Common myeloid progenitor, CD34-positive (primary cell): ENCODE results near the gene TADA2A.
"Not testable (repeated sequence)": the region's sequence is repeated elsewhere in the genome, so short reads cannot be mapped to it uniquely, and the experiment has no call there.

Experiments
- CTCF ChIA-PET: fragments of 350-600 bp; sonication (Branson Sonifier 250); formaldehyde crosslinking; loops from one replicate; lab custom pipeline; 2021; ENCODE audit warnings: antibody characterized with exemption; lab: Charles Lee
- POLR2A ChIA-PET: fragments of 350-600 bp; sonication (Branson Sonifier 250); formaldehyde crosslinking; loops from one replicate; lab custom pipeline; 2021; ENCODE audit warnings: antibody characterized with exemption; lab: Charles Lee
- DNase-seq, 3 donors: peaks; one replicate each; pipeline versions ENCODE4 v3.0.0 to v3.0.0-alpha.2; 2013
- H3K27ac ChIP-seq, 2 experiments: 1 replicate in 1 of 2; 2 replicates in 1 of 2; pipeline ENCODE4 v1.7.0; 2013; ENCODE audit warnings: inconsistent platforms in 2 of 2, low read length in 2 of 2, mild to moderate bottlenecking in 2 of 2, low read depth in 1 of 2, moderate library complexity in 1 of 2; ENCODE audit not compliant: severe bottlenecking in 2 of 2, insufficient read depth in 1 of 2, poor library complexity in 1 of 2
- H3K27me3 ChIP-seq, 5 experiments: replicated peaks in 2 of 5; 1 replicate in 3 of 5; 2 replicates in 2 of 5; pipeline versions ENCODE4 v1.6.1 to v1.7.0; 2013; ENCODE audit warnings: low read length in 4 of 5, mild to moderate bottlenecking in 2 of 5, moderate library complexity in 2 of 5, inconsistent platforms in 1 of 5; ENCODE audit not compliant: insufficient read depth in 5 of 5, control insufficient read depth in 4 of 5
- H3K36me3 ChIP-seq, 4 experiments: 1 replicate in 2 of 4; 2 replicates in 2 of 4; pipeline versions ENCODE4 v1.6.1 to v1.7.0; 2013; ENCODE audit warnings: low read length in 3 of 4, control low read depth in 1 of 4, mild to moderate bottlenecking in 1 of 4; ENCODE audit not compliant: control insufficient read depth in 4 of 4, insufficient read depth in 4 of 4
- H3K4me1 ChIP-seq, 4 experiments: 1 replicate in 3 of 4; 2 replicates in 1 of 4; pipeline versions ENCODE4 v1.6.1 to v1.7.1; 2013; ENCODE audit warnings: low read length in 3 of 4, mild to moderate bottlenecking in 3 of 4, control low read depth in 1 of 4, inconsistent platforms in 1 of 4, moderate library complexity in 1 of 4; ENCODE audit not compliant: control insufficient read depth in 4 of 4, insufficient read depth in 4 of 4; ENCODE audit errors: control extremely low read depth in 1 of 4
- H3K4me3 ChIP-seq, 7 experiments: 1 replicate in 4 of 7; 2 replicates in 3 of 7; pipeline versions ENCODE4 v1.5.1 to v1.7.0; 2013; ENCODE audit warnings: mild to moderate bottlenecking in 7 of 7, low read length in 6 of 7, moderate library complexity in 6 of 7, inconsistent platforms in 2 of 7, low read depth in 2 of 7, control low read depth in 1 of 7; ENCODE audit not compliant: insufficient read depth in 4 of 7, control insufficient read depth in 1 of 7; ENCODE audit errors: extremely low read depth in 1 of 7
- H3K9me3 ChIP-seq, 5 experiments: 1 replicate in 4 of 5; 2 replicates in 1 of 5; pipeline versions ENCODE4 v1.6.1 to v1.7.1; 2013; ENCODE audit warnings: low read length in 4 of 5, mild to moderate bottlenecking in 2 of 5, inconsistent platforms in 1 of 5, low read depth in 1 of 5, moderate library complexity in 1 of 5; ENCODE audit not compliant: control insufficient read depth in 4 of 5, insufficient read depth in 2 of 5; ENCODE audit errors: control extremely low read depth in 1 of 5
- WGBS: methylation state at CpG from one replicate; pipeline ENCODE4 v1.1.5; 2013; ENCODE audit not compliant: insufficient coverage; 5-methylcytosine and 5-hydroxymethylcytosine counted together

TADA2A gene

DNA sequence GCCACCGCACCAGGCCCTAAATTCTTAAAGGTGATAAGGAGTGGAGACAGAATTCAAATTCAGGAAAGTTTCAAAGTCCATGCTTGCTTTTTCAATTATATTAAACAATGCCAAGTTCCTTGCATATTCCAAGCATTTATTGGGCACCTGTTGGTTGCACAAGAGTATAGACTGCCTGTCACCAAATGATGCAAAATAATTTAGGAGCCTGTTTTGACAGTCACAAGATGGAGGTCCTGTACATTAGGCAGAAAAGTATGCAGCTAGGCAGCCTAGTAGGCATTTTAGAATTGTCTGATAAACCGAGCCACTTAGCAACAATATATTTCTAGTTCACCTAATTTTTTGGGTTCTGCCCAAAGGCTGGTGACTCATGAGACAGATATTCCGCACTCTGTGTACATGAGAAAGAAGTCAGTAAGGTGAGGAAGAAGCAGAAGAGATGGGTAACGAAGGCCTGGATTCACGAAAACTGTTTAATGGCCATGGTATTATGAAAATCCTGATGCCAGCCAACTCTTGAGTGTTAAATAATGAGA is 7.4 kb upstream of the TADA2A start:
- CTCF ChIA-PET = interaction anchor here (2.6 kb wide), 1 partner anchor 24 kb away, joined by 35 read pairs; the partner anchor contains the start of gene C17orf78
- no peaks in the 10 kb centered on the region for H3K27me3 ChIP-seq
- POLR2A ChIA-PET = no interaction called here
- H3K36me3 ChIP-seq = no peaks in the 10 kb centered on the region
- H3K9me3 ChIP-seq = no peaks in the 10 kb centered on the region
- no peak overlapping the region for H3K27ac ChIP-seq
- 100% methylated on average over 3 of the region's 5 CpGs for WGBS
- no peak for DNase-seq
- no peaks in the 10 kb centered on the region for H3K4me1 ChIP-seq
- no peak overlapping the region for H3K4me3 ChIP-seq

DNA sequence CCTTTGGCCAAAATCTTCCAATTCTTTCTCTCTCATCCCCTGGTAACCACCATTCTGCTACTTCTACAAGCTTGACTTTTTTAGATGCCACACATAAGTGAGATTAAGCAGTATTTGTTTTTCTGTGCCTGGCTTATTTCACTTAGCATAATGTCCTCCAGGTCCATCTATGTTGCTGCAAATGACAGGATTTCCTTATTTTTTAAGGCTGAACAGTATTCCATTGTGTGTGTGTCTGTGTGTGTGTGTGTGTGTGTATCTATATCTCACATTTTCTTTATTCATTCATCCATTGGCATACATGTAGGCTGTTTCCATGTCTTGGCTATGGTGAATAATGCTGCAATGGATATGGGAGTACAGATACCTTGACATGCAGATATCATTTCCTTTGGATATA is 6.2 kb upstream of the TADA2A start:
- Histone ChIP-seq H3K27me3 (no peaks in the 10 kb centered on the region), H3K4me1 (peaks cover 0 to 10% (median 9%) of the 10 kb centered on the region in 4 experiments), H3K9me3 (no peaks in the 10 kb centered on the region), H3K27ac (no peak overlapping the region), H3K4me3 (no peak overlapping the region), H3K36me3 (no peaks in the 10 kb centered on the region)
- no peak for DNase-seq
- ChIA-PET CTCF (no interaction called here), POLR2A (no interaction called here)

DNA sequence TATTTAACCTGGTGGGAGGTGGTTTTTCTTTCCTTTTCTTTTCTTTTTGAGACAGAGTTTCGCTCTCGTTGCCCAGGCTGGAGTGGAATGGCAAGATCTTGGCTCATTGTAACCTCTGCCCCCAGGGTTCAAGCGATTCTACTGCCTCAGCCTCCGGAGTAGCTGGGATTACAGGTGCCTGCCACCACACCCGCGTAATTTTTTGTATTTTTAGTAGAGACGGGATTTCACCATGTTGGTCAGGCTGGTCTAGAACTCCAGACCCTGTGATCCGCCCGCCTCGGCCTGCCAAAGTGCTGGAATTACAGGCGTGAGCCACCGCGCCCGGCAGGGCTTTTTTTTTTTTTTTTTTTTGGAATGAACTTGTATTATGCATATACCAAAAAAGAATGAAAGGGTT is 1.2 kb upstream of the TADA2A start:
- POLR2A ChIA-PET, H3K27ac ChIP-seq, H3K27me3 ChIP-seq, H3K9me3 ChIP-seq, H3K36me3 ChIP-seq, DNase-seq: not testable (repeated sequence)
- 92% methylated on average over 5 of the region's 14 CpGs for WGBS
- CTCF ChIA-PET = interaction anchor here (1.0 to 1.7 kb wide), 2 partner anchors 27 to 32 kb away, joined by 3 read pairs; no protein-coding TSS in a partner anchor
- Histone ChIP-seq H3K4me3 (peak overlapping the region in 4 of 7 experiments; percentile 78 to 96 (median 85)), H3K4me1 (peaks cover 5 to 30% (median 18%) of the 10 kb centered on the region in 4 experiments)

- ChIA-PET POLR2A (no interaction called here), CTCF (interaction anchor here (1.0 to 1.7 kb wide), 2 partner anchors 28 to 33 kb away, joined by 3 read pairs; no protein-coding TSS in a partner anchor)
- Histone ChIP-seq H3K4me1 (peaks cover 5 to 30% (median 18%) of the 10 kb centered on the region in 4 experiments), H3K27me3 (no peaks in the 10 kb centered on the region), H3K36me3 (peaks cover 1 to 9% (median 5%) of the 10 kb centered on the region in 4 experiments), H3K27ac (peak overlapping the region in 1 of 2 experiments; percentile 85), H3K9me3 (no peaks in the 10 kb centered on the region), H3K4me3 (peak overlapping the region; percentile 78 to 96 (median 81))
- no peak for DNase-seq
- 0% methylated on average over 20 of the region's 21 CpGs for WGBS
These were observed 591 bp upstream of the TADA2A start for GRCh38 chr17:37405955-37406634.

GRCh38 chr17:37408145-37408479 is 1.4 kb downstream of the TADA2A start:
- Histone ChIP-seq H3K36me3 (peaks cover 4 to 20% (median 10%) of the 10 kb centered on the region in 4 experiments), H3K4me1 (peaks cover 5 to 30% (median 18%) of the 10 kb centered on the region in 4 experiments), H3K4me3 (peak overlapping the region in 2 of 7 experiments; percentile 24 to 94)
- CTCF ChIA-PET = interaction anchor here (2.0 kb wide), 1 partner anchor 19 kb away, joined by 5 read pairs; no protein-coding TSS in a partner anchor
- POLR2A ChIA-PET, DNase-seq, H3K27me3 ChIP-seq, H3K9me3 ChIP-seq, H3K27ac ChIP-seq: not testable (repeated sequence)
- WGBS = 98% methylated on average over 13 of the region's 13 CpGs

GRCh38 chr17:37410357-37410756 is 3.7 kb downstream of the TADA2A start:
- Histone ChIP-seq H3K27me3 (no peaks in the 10 kb centered on the region), H3K9me3 (no peaks in the 10 kb centered on the region), H3K4me1 (peaks cover 5 to 23% (median 10%) of the 10 kb centered on the region in 4 experiments), H3K27ac (no peak overlapping the region), H3K36me3 (peaks cover 14 to 39% (median 21%) of the 10 kb centered on the region in 4 experiments), H3K4me3 (no peak overlapping the region)
- no peak for DNase-seq
- ChIA-PET CTCF (no interaction called here), POLR2A (no interaction called here)
- WGBS = 96% methylated on average over 2 of the region's 3 CpGs

- ChIA-PET POLR2A (no interaction called here), CTCF (interaction anchor here (1.3 kb wide), 1 partner anchor 16 kb away, joined by 3 read pairs; no protein-coding TSS in a partner anchor)
- no peak overlapping the region for H3K27ac ChIP-seq
- peak in 2 of 3 donors; percentile 22 to 26 for DNase-seq
- no peaks in the 10 kb centered on the region for H3K4me1 ChIP-seq
- WGBS = 100% methylated on average over 4 of the region's 7 CpGs
- H3K9me3 ChIP-seq = no peaks in the 10 kb centered on the region
- H3K27me3 ChIP-seq = no peaks in the 10 kb centered on the region
- no peak overlapping the region for H3K4me3 ChIP-seq
- H3K36me3 ChIP-seq = peaks cover 17 to 48% (median 26%) of the 10 kb centered on the region in 4 experiments
These were observed 7.3 kb downstream of the TADA2A start for GRCh38 chr17:37413875-37414519.
